Activated T-cell treated with anti-CD3 and anti-CD28 coated beads, Interleukin-2, amount 50 U/mL, for 1 hour (primary cell): ENCODE measurements around the gene FAM180B.
"Not testable (repeated sequence)": the region's sequence is repeated elsewhere in the genome, so short reads cannot be mapped to it uniquely, and the experiment has no call there.

Experiments used
- DNase-seq: peaks from one replicate; pipeline ENCODE4 v3.0.0-alpha.2; 2020

The FAM180B gene

GRCh38 chr11:47595967-47596366 lies 9.5 kb downstream of the FAM180B start:
- DNase-seq: no peak

- no peak for DNase-seq
Measured at GRCh38 chr11:47599902-47600301, 13.4 kb downstream of the FAM180B start.

GRCh38 chr11:47603295-47603694 lies 16.8 kb downstream of the FAM180B start:
- DNase-seq: no peak

- DNase-seq: no peak
Measured at GRCh38 chr11:47605921-47606320, 19.4 kb downstream of the FAM180B start.

GRCh38 chr11:47606731-47607130 lies 20.3 kb downstream of the FAM180B start:
- DNase-seq: no peak

GRCh38 chr11:47607380-47607779 lies 20.9 kb downstream of the FAM180B start:
- no peak for DNase-seq

- no peak for DNase-seq
Measured at GRCh38 chr11:47609675-47610074, 23.2 kb downstream of the FAM180B start.

- no peak for DNase-seq
Measured at GRCh38 chr11:47611348-47611794, 24.9 kb downstream of the FAM180B start.

- no peak for DNase-seq
Measured at GRCh38 chr11:47615249-47615648, 28.8 kb downstream of the FAM180B start.

- no peak for DNase-seq
Measured at GRCh38 chr11:47616726-47617416, 30.4 kb downstream of the FAM180B start.

- DNase-seq: no peak
Measured at GRCh38 chr11:47617417-47617809, 30.9 kb downstream of the FAM180B start.

GRCh38 chr11:47620836-47621378 lies 34.4 kb downstream of the FAM180B start:
- no peak for DNase-seq

- DNase-seq: no peak
Measured at GRCh38 chr11:47626234-47626633, 39.8 kb downstream of the FAM180B start.

- no peak for DNase-seq
Measured at GRCh38 chr11:47628026-47628425, 41.5 kb downstream of the FAM180B start.

GRCh38 chr11:47631473-47631872 lies 45.0 kb downstream of the FAM180B start:
- no peak for DNase-seq

- DNase-seq: not testable (repeated sequence)
Measured at GRCh38 chr11:47636331-47636730, 49.9 kb downstream of the FAM180B start.
